Mesenchymal stem cell (in vitro differentiated cells and primary cell): ENCODE measurements around the gene TBL1Y.

Experiments used
- DNase-seq: peaks from one replicate; pipeline ENCODE4 v3.0.0-alpha.2; 2013
- H2AFZ ChIP-seq: one replicate; pipeline ENCODE4 v1.6.1; 2013; ENCODE audit warnings: low read depth, mild to moderate bottlenecking, control low read depth, inconsistent platforms, low read length, moderate library complexity
- H2AK5ac ChIP-seq: 2 replicates; pipeline ENCODE4 v1.6.1; 2013; ENCODE audit warnings: low read length, moderate library complexity, mild to moderate bottlenecking, inconsistent platforms; ENCODE audit not compliant: severe bottlenecking
- H2BK120ac ChIP-seq: one replicate; pipeline ENCODE4 v1.6.1; 2013; ENCODE audit warnings: low read depth, mild to moderate bottlenecking, inconsistent platforms, low read length, moderate library complexity
- H2BK12ac ChIP-seq, 2 experiments: one replicate each; pipeline ENCODE4 v1.6.1; 2013; ENCODE audit warnings: inconsistent platforms in 2 of 2, low read length in 2 of 2, mild to moderate bottlenecking in 2 of 2, moderate library complexity in 2 of 2, control low read depth in 1 of 2
- H2BK15ac ChIP-seq: one replicate; pipeline ENCODE4 v1.6.1; 2013; ENCODE audit warnings: mild to moderate bottlenecking, low read depth, inconsistent platforms; ENCODE audit not compliant: poor library complexity, severe bottlenecking
- H2BK5ac ChIP-seq: 2 replicates; pipeline ENCODE4 v1.6.1; 2013; ENCODE audit warnings: low read depth, mild to moderate bottlenecking, low read length, control low read depth, inconsistent platforms; ENCODE audit not compliant: poor library complexity, severe bottlenecking
- H3K14ac ChIP-seq, 2 experiments: one replicate each; pipeline ENCODE4 v1.6.1; 2013; ENCODE audit warnings: inconsistent platforms in 2 of 2, low read length in 2 of 2, control low read depth in 1 of 2, mild to moderate bottlenecking in 1 of 2, moderate library complexity in 1 of 2
- H3K18ac ChIP-seq, 2 experiments: one replicate each; pipeline ENCODE4 v1.6.1; 2013; ENCODE audit warnings: inconsistent platforms in 2 of 2, low read length in 2 of 2, control low read depth in 1 of 2, low read depth in 1 of 2, mild to moderate bottlenecking in 1 of 2
- H3K23ac ChIP-seq, 2 experiments: one replicate each; pipeline ENCODE4 v1.6.1; 2013; ENCODE audit warnings: inconsistent platforms in 2 of 2, low read length in 2 of 2, mild to moderate bottlenecking in 2 of 2, moderate library complexity in 2 of 2, control low read depth in 1 of 2
- H3K27ac ChIP-seq: 2 replicates; pipeline ENCODE4 v1.5.1; 2013; ENCODE audit warnings: mild to moderate bottlenecking, moderate library complexity, low read length, control low read depth, inconsistent platforms; ENCODE audit not compliant: poor library complexity, severe bottlenecking
- H3K27me3 ChIP-seq, 2 experiments: 2 replicates each; pipeline versions ENCODE4 v1.6.1 to v1.7.0; 2013; ENCODE audit warnings: low read length in 2 of 2, mild to moderate bottlenecking in 2 of 2, moderate library complexity in 2 of 2, control low read depth in 1 of 2, inconsistent platforms in 1 of 2; ENCODE audit not compliant: control insufficient read depth in 1 of 2, insufficient read depth in 1 of 2
- H3K36me3 ChIP-seq, 2 experiments: 2 replicates each; pipeline versions ENCODE4 v1.6.1 to v1.7.0; 2013; ENCODE audit warnings: low read length in 2 of 2, control low read depth in 1 of 2, inconsistent platforms in 1 of 2, low read depth in 1 of 2, mild to moderate bottlenecking in 1 of 2; ENCODE audit not compliant: insufficient read depth in 2 of 2, control insufficient read depth in 1 of 2
- H3K4ac ChIP-seq, 2 experiments: one replicate each; pipeline ENCODE4 v1.6.1; 2013; ENCODE audit warnings: inconsistent platforms in 2 of 2, low read length in 2 of 2, mild to moderate bottlenecking in 2 of 2, moderate library complexity in 2 of 2, control low read depth in 1 of 2, low read depth in 1 of 2
- H3K4me1 ChIP-seq: 2 replicates; pipeline ENCODE4 v1.6.1; 2013; ENCODE audit warnings: low read depth, low read length, control low read depth; ENCODE audit not compliant: control insufficient read depth, insufficient read depth
- H3K4me2 ChIP-seq: 2 replicates; pipeline ENCODE4 v1.6.1; 2013; ENCODE audit warnings: low read length, mild to moderate bottlenecking, inconsistent platforms; ENCODE audit not compliant: poor library complexity, severe bottlenecking
- H3K4me3 ChIP-seq, 2 experiments: 2 replicates each; pipeline versions ENCODE4 v1.5.1 to v1.7.0; 2013; ENCODE audit warnings: low read length in 2 of 2, mild to moderate bottlenecking in 2 of 2, control low read depth in 1 of 2, low read depth in 1 of 2; ENCODE audit not compliant: insufficient read depth in 1 of 2
- H3K79me1 ChIP-seq: replicated peaks from 2 replicates; pipeline ENCODE4 v1.6.1; 2013; ENCODE audit warnings: mild to moderate bottlenecking, control low read depth, low read length, inconsistent platforms; ENCODE audit not compliant: poor library complexity, severe bottlenecking
- H3K9ac ChIP-seq: 2 replicates; pipeline ENCODE4 v1.7.0; 2013; ENCODE audit warnings: mild to moderate bottlenecking, low read length, moderate library complexity
- H3K9me3 ChIP-seq: 2 replicates; pipeline ENCODE4 v1.7.0; 2013; ENCODE audit warnings: mild to moderate bottlenecking, low read length; ENCODE audit not compliant: control insufficient read depth
- H4K8ac ChIP-seq: one replicate; pipeline ENCODE4 v1.6.1; 2013; ENCODE audit warnings: inconsistent platforms, mild to moderate bottlenecking, low read length, moderate library complexity
- H4K91ac ChIP-seq: one replicate; pipeline ENCODE4 v1.6.1; 2013; ENCODE audit warnings: mild to moderate bottlenecking, low read length, inconsistent platforms
- WGBS: methylation state at CpG from one replicate; pipeline ENCODE4 v1.1.7; 2013; ENCODE audit warnings: mixed read lengths; 5-methylcytosine and 5-hydroxymethylcytosine counted together

TBL1Y gene

GRCh38 chrY:7110086-7110485 is 199.6 kb downstream of the TBL1Y start:
- Histone ChIP-seq H2BK5ac (no peak overlapping the region), H3K4me2 (no peak overlapping the region), H3K4ac (no peak overlapping the region), H3K9me3 (no peaks in the 10 kb centered on the region), H3K79me1 (no peaks in the 10 kb centered on the region), H3K36me3 (no peaks in the 10 kb centered on the region), H3K9ac (no peak overlapping the region), H3K27me3 (no peaks in the 10 kb centered on the region), H2BK15ac (no peak overlapping the region), H2BK120ac (no peak overlapping the region), H3K14ac (no peak overlapping the region), H2AFZ (no peak overlapping the region), H4K8ac (no peak overlapping the region), H2AK5ac (no peak overlapping the region), H3K18ac (no peak overlapping the region), H3K4me3 (no peak overlapping the region), H4K91ac (no peak overlapping the region), H3K23ac (no peak overlapping the region), H2BK12ac (no peak overlapping the region), H3K27ac (no peak overlapping the region), H3K4me1 (no peaks in the 10 kb centered on the region)
- 76% methylated on average over 3 of the region's 3 CpGs for WGBS
- no peak for DNase-seq

GRCh38 chrY:7115871-7116270 is 205.4 kb downstream of the TBL1Y start:
- no peak overlapping the region for H3K4me3 ChIP-seq
- H2BK5ac ChIP-seq = no peak overlapping the region
- H3K36me3 ChIP-seq = no peaks in the 10 kb centered on the region
- no peaks in the 10 kb centered on the region for H3K79me1 ChIP-seq
- H3K27me3 ChIP-seq = no peaks in the 10 kb centered on the region
- H3K4ac ChIP-seq = no peak overlapping the region
- H3K18ac ChIP-seq = no peak overlapping the region
- no peak overlapping the region for H2AFZ ChIP-seq
- H4K91ac ChIP-seq = no peak overlapping the region
- no peak overlapping the region for H4K8ac ChIP-seq
- no peaks in the 10 kb centered on the region for H3K9me3 ChIP-seq
- no peak overlapping the region for H2AK5ac ChIP-seq
- no peak overlapping the region for H3K9ac ChIP-seq
- no peak for DNase-seq
- no peak overlapping the region for H3K14ac ChIP-seq
- H3K4me2 ChIP-seq = no peak overlapping the region
- no peak overlapping the region for H2BK15ac ChIP-seq
- WGBS = 84% methylated on average over 4 of the region's 5 CpGs
- no peak overlapping the region for H2BK120ac ChIP-seq
- H2BK12ac ChIP-seq = no peak overlapping the region
- H3K4me1 ChIP-seq = no peaks in the 10 kb centered on the region
- H3K23ac ChIP-seq = no peak overlapping the region
- no peak overlapping the region for H3K27ac ChIP-seq

DNA sequence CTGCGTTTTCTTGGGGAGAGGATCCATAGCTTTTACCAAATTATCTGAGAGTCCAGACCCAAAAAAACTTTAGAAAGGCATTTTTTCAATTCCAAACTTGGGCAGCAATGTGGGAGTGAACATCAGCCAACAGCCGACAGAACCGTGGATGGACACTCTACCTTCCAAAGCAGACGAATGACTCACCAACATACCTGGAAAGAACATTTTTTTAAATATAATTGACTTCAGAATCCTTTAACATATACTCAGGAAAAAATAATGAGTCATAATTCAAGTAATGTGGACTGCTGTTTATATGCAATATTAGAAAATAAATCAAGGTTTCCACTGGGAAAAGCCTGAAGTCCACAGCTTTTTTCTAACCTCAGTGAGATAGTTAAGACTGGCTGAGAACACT is 211.7 kb downstream of the TBL1Y start:
- no peak overlapping the region for H3K4me3 ChIP-seq
- 70% methylated on average over 2 of the region's 4 CpGs for WGBS

DNA sequence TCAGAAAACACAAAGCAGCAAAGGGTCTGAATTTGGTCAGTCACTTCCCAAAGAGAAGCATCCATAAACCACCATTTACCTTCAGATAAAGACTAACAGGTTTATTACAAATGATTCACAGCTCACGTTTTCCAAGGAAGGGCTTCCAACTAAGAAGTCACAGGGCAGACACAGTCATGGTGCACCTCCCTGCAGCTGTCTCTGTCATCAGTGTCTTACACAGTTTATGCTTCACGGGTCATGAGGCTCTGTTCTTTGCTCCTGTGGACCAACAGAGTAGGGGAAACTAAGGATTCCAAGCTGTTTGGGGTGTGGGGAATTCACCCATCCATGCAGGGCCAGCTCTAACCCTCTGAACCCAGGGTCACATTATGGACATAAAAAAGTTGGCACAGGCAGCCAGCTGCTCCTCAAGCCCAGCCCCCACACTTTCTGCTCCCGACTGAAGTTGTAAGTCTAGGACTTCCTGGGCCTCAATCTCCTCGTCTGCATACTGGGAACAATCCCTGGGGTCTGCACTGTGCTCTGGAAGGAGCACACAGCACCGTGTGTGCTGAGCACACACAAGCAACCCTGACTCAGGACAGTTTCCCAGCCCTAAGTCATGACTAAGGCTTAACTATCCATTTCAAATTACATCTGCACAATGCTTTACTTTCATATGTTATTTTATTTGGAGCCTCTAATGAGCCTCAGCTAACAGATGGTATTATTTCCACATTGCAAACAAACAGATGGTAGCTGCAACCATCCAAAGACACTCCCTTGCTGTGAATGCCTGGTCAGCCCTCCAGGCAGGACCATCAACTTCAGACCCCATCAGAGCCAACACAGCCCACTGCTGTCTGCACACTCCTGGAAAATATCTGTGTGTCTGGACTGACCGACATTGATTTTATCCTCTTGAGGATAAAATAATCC is 214.9 kb downstream of the TBL1Y start:
- Histone ChIP-seq H3K27me3 (no peaks in the 10 kb centered on the region), H4K91ac (no peak overlapping the region), H3K4me3 (no peak overlapping the region), H3K9me3 (no peaks in the 10 kb centered on the region), H3K27ac (no peak overlapping the region), H3K79me1 (no peaks in the 10 kb centered on the region), H2BK15ac (no peak overlapping the region), H3K4me1 (no peaks in the 10 kb centered on the region), H3K4ac (no peak overlapping the region), H4K8ac (no peak overlapping the region), H3K36me3 (no peaks in the 10 kb centered on the region), H3K9ac (no peak overlapping the region), H2BK120ac (no peak overlapping the region), H3K18ac (no peak overlapping the region), H2BK5ac (no peak overlapping the region), H3K14ac (no peak overlapping the region), H2AFZ (no peak overlapping the region), H2BK12ac (no peak overlapping the region), H3K23ac (no peak overlapping the region), H2AK5ac (no peak overlapping the region), H3K4me2 (no peak overlapping the region)
- no peak for DNase-seq
- WGBS = 34% methylated on average over 5 of the region's 6 CpGs

More for the DNA sequence above, 211.7 kb downstream of the TBL1Y start:
- H2AK5ac ChIP-seq = no peak overlapping the region
- no peaks in the 10 kb centered on the region for H3K9me3 ChIP-seq
- H2BK120ac ChIP-seq = no peak overlapping the region
- DNase-seq = no peak
- H3K27ac ChIP-seq = no peak overlapping the region
- H3K4ac ChIP-seq = no peak overlapping the region
- H3K4me1 ChIP-seq = no peaks in the 10 kb centered on the region
- no peaks in the 10 kb centered on the region for H3K27me3 ChIP-seq
- H3K23ac ChIP-seq = no peak overlapping the region
- H3K4me2 ChIP-seq = no peak overlapping the region
- H4K8ac ChIP-seq = no peak overlapping the region
- no peak overlapping the region for H3K18ac ChIP-seq
- no peaks in the 10 kb centered on the region for H3K36me3 ChIP-seq
- no peak overlapping the region for H4K91ac ChIP-seq
- no peak overlapping the region for H3K14ac ChIP-seq
- H2BK12ac ChIP-seq = no peak overlapping the region
- no peak overlapping the region for H2BK5ac ChIP-seq
- no peak overlapping the region for H2AFZ ChIP-seq
- H2BK15ac ChIP-seq = no peak overlapping the region
- H3K9ac ChIP-seq = no peak overlapping the region
- no peaks in the 10 kb centered on the region for H3K79me1 ChIP-seq
